ENCODE measurements around the gene ELMO2.
"Not testable (repeated sequence)": the region's sequence is repeated elsewhere in the genome, so short reads cannot be mapped to it uniquely, and the experiment has no call there.

Gene ELMO2

DNA sequence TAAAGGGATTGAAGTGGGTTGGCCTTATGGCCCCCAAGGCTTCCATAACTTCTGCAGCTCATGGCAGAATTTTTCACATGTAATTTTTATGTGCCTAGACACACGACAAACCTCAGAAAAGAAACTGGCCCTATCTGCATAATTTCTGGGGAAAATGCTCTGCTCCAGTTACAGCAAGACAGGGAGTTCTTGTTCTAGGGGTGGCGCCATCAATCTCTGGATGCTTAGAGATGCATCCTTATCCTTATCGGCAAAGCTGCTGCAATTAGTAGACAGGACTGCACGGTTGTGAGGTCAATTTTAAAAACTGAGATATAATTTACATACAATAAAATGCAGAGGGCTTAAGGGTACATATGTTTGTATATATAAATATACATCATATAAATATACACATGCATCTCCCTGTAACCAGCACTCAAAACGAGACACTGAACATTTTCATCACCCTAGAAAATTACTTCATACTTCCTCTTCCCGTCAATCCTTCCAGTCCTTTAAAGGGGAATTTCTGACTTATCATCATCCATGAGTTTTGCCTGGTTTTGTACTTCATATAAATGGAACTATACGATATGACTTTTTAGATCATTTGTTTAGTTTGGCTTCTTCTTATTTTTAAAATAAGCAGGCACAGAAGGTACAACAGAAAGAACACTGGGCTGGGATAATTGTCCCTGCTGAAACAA lies 10.2 kb downstream of the ELMO2 start:
- no peak overlapping the region for H3K27ac Mint-ChIP-seq
- H3K4me3 Mint-ChIP-seq: no peak overlapping the region
- peaks cover 52% of the 10 kb centered on the region for H3K4me1 Mint-ChIP-seq
- H3K27me3 Mint-ChIP-seq (ENCODE audit: low read depth): no peaks in the 10 kb centered on the region
- H3K9me3 Mint-ChIP-seq: no peaks in the 10 kb centered on the region
- TF ChIP-seq, protein P1, sequence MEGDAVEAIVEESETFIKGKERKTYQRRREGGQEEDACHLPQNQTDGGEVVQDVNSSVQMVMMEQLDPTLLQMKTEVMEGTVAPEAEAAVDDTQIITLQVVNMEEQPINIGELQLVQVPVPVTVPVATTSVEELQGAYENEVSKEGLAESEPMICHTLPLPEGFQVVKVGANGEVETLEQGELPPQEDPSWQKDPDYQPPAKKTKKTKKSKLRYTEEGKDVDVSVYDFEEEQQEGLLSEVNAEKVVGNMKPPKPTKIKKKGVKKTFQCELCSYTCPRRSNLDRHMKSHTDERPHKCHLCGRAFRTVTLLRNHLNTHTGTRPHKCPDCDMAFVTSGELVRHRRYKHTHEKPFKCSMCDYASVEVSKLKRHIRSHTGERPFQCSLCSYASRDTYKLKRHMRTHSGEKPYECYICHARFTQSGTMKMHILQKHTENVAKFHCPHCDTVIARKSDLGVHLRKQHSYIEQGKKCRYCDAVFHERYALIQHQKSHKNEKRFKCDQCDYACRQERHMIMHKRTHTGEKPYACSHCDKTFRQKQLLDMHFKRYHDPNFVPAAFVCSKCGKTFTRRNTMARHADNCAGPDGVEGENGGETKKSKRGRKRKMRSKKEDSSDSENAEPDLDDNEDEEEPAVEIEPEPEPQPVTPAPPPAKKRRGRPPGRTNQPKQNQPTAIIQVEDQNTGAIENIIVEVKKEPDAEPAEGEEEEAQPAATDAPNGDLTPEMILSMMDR (IDR thresholded peaks at IDR 0.05; ENCODE audit: unreplicated experiment in 3 of 3): no peak
- H3K36me3 Mint-ChIP-seq (ENCODE audit: low read depth): peaks cover 44% of the 10 kb centered on the region

DNA sequence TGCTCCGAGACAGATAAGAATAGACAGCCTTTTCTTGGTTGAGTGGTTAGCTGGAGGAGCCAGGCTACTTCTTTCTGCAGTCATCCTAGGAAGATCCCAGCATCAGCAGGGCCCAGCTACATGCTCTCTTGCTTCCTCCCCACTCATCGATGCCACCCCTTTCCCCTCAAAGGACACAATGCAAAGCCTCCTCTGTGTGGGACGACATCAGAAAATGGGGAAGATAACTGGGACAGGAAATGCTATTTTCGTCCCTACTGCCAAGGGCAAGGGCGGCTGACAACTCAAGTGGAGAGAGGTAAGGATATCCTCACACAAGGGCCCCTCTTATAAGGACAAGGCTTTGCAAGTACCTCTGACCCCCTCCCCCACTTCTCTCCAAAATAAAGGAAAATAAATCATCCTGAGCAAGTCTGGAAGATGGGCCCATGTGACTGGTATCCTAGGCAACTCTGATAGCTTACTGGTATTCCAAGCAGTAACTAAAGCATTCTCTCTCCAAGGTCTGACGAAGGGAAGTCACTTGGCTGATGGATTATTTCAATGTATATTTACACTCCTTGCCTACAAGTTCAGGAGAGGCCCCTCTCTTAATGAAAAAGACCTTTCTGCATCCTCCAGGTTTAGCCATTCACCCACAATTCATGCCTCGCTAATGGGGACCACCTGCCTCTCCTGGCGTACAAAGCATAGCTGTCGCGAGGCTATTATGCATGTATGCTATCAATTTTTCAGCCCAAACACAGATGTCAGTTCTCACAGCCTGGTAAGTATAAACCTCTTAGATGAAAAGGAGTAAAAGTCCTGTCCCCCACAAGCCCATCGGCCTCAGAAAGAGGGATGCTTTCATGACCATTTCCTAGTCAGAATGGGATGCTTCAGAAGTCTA lies 11.3 kb downstream of the ELMO2 start:
- TF ChIP-seq, protein P1 (IDR thresholded peaks at IDR 0.05; ENCODE audit: unreplicated experiment in 3 of 3): no peak
- Mint-ChIP-seq H3K36me3 (ENCODE audit: low read depth) (peaks cover 51% of the 10 kb centered on the region), H3K27ac (peak overlapping the region; percentile 26 to 43 (median 35)), H3K9me3 (no peaks in the 10 kb centered on the region), H3K4me3 (no peak overlapping the region), H3K4me1 (peaks cover 46% of the 10 kb centered on the region), H3K27me3 (ENCODE audit: low read depth) (no peaks in the 10 kb centered on the region)

DNA sequence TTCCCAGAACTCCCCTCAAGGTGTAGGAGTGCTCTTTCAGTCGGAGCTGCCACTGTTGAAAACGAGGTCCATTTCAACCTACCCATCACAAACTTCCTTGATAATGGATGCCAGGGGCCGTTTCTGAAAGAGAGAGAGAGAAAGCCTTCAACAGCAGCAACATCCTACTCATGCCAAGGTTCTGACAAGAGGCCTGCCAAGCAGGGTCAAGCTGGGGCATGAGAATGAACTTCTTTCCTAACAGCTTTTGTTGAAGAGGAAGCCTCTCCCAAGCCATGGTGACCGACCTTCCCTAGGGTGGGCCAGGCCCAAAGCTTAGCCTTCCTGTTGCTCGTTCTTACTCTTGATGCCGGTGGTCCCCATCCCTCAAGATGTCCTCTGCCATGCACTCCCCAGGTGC lies 12.4 kb downstream of the ELMO2 start:
- Mint-ChIP-seq H3K27me3 (ENCODE audit: low read depth) (no peaks in the 10 kb centered on the region), H3K4me3 (no peak overlapping the region), H3K4me1 (peaks cover 36% of the 10 kb centered on the region), H3K36me3 (ENCODE audit: low read depth) (peaks cover 54% of the 10 kb centered on the region), H3K9me3 (no peaks in the 10 kb centered on the region), H3K27ac (no peak overlapping the region)
- TF ChIP-seq, protein P1 (IDR thresholded peaks at IDR 0.05; ENCODE audit: unreplicated experiment in 3 of 3): no peak

DNA sequence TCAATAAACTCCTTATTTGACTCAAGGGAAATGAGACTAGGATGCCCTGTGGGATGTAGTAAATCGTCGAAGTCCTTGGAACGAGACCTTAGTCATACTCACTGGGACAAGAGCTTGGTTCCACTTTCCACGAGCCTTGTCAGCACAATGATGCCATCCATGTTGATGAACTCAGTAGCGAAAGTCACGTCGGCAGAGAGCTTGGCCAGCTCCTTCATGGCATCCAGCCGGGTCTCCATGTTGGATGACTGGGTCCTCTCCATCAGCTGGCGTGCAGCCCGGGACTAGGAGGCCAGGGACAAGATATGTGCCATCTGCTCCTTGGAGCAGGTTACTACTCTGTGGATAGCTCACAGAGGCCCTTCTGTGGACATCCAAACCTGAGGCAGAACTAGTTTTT lies 17.5 kb downstream of the ELMO2 start:
- Mint-ChIP-seq H3K36me3 (ENCODE audit: low read depth) (peaks cover 69% of the 10 kb centered on the region), H3K4me1 (peaks cover 5% of the 10 kb centered on the region), H3K9me3 (no peaks in the 10 kb centered on the region), H3K27me3 (ENCODE audit: low read depth) (no peaks in the 10 kb centered on the region), H3K4me3 (no peak overlapping the region), H3K27ac (no peak overlapping the region)
- TF ChIP-seq, protein P1 (IDR thresholded peaks at IDR 0.05; ENCODE audit: unreplicated experiment in 3 of 3): no peak

DNA sequence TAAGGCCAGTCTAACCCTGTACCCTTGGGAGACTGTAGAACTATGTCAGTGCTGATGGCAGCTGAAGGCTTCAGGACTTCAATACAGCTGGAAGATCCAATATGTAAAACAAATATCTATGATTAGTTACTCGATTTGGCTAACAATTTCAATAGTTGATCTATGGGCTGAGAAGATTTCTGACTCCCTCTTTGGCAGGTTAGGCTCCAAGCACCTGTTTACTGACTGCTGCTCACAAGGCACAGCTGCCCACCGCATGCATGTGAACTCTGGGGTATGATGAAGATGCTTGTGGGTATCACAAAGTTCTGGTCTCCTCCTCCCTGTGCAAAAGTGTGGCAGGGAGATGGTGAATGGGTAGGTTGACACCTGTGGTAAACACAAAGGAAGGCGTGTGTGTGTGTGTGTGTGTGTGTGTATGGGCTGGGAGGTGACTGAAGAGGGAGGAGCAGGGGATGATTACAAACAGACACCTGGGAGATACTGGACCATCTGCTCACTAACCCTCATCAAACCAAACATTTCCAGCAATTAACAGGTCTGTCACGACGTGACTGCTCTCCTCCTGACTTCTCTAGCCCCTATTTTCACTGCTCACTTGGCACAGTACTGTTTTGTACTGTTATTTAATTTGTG lies 18.1 kb downstream of the ELMO2 start:
- no peak overlapping the region for H3K4me3 Mint-ChIP-seq
- TF ChIP-seq, protein P1 (IDR thresholded peaks at IDR 0.05; ENCODE audit: unreplicated experiment in 3 of 3): no peak
- peaks cover 71% of the 10 kb centered on the region for H3K36me3 Mint-ChIP-seq (ENCODE audit: low read depth)
- H3K27ac Mint-ChIP-seq: no peak overlapping the region
- no peaks in the 10 kb centered on the region for H3K9me3 Mint-ChIP-seq
- H3K4me1 Mint-ChIP-seq: peaks cover 5% of the 10 kb centered on the region
- H3K27me3 Mint-ChIP-seq (ENCODE audit: low read depth): no peaks in the 10 kb centered on the region

DNA sequence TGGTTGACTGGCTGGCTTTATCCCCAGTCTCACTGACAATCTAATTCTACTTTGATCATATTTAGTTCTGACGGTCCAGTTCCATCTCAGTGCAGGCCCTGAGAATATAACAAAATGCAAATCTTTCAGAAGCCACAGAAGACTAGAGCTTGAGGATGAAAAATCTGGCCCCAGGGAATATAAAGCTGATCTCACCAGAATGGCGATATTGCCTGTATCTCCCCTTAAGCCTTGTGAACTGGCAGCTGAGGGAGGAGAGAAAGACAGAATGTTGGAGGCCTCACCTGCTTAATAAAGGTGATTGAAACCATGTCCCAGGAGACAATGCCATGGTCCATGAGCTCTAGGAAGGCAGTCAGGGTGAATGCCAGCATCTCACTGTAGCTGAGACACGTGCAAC lies 19.4 kb downstream of the ELMO2 start:
- not testable (repeated sequence) for H3K27ac Mint-ChIP-seq; H3K4me3 Mint-ChIP-seq; H3K4me1 Mint-ChIP-seq; H3K9me3 Mint-ChIP-seq; H3K27me3 Mint-ChIP-seq (ENCODE audit: low read depth)
- H3K36me3 Mint-ChIP-seq (ENCODE audit: low read depth): peaks cover 66% of the 10 kb centered on the region

Measured in nephron (organoid).